Transverse colon (tissue), 4 donors: Measurements from ENCODE around the gene TMEM132D. TPM values are rescaled to one million over a fixed set of nuclear protein-coding genes. Genes with fewer than 3 reads are reported as not detected.
"Not testable (repeated sequence)": the region's sequence is repeated elsewhere in the genome, so short reads cannot be mapped to it uniquely, and the experiment has no call there.

Experiments used
- DNase-seq: peaks from one replicate; pipeline ENCODE4 v3.0.0-alpha.2; 2019
- H3K27ac ChIP-seq, 4 donors: fragments of 200-600 bp; sonication (generic); 2 replicates each; pipeline ENCODE4 v1.5.1; 2016 to 2018; ENCODE audit warnings: inconsistent platforms in 4 of 4
- H3K27me3 ChIP-seq: fragments of 200-600 bp; sonication (generic); 2 replicates; pipeline ENCODE4 v1.5.1; 2017; ENCODE audit warnings: inconsistent platforms
- H3K36me3 ChIP-seq, 4 donors: fragments of 200-600 bp; sonication (generic); 2 replicates each; pipeline ENCODE4 v1.5.1; 2017 to 2019; ENCODE audit warnings: inconsistent platforms in 4 of 4
- H3K4me1 ChIP-seq, 4 donors: fragments of 200-600 bp; sonication (generic); 2 replicates each; pipeline ENCODE4 v1.5.1; 2017 to 2020; ENCODE audit warnings: inconsistent platforms in 4 of 4
- H3K4me3 ChIP-seq, 4 donors: fragments of 200-600 bp; sonication (generic); 1 replicate in 1 of 4; 2 replicates in 3 of 4; pipeline versions ENCODE4 v1.5.1 to v1.6.1; 2017 to 2019; ENCODE audit warnings: inconsistent platforms in 4 of 4
- H3K9me3 ChIP-seq, 2 donors: fragments of 200-600 bp; sonication (generic); 2 replicates each; pipeline ENCODE4 v1.5.1; 2017 to 2019; ENCODE audit warnings: inconsistent platforms in 2 of 2
- CTCF ChIP-seq, 5 experiments: fragments of 200-600 bp in 3 of 5; fragments of 450-650 bp in 2 of 5; sonication (generic) in 3 of 5; IDR thresholded peaks; 1 replicate in 2 of 5; 2 replicates in 3 of 5; pipeline ENCODE4 v1.5.1; 2016 to 2017; ENCODE audit warnings: antibody characterized with exemption in 5 of 5, inconsistent platforms in 3 of 5, mild to moderate bottlenecking in 2 of 5, moderate library complexity in 1 of 5
- EP300 ChIP-seq: sonication (generic); formaldehyde crosslinking; IDR thresholded peaks from one replicate; pipeline ENCODE4 v1.6.1; 2017; ENCODE audit warnings: antibody characterized with exemption, low read depth
- POLR2A ChIP-seq: fragments of 450-650 bp; IDR thresholded peaks from one replicate; pipeline ENCODE4 v1.6.1; 2016; ENCODE audit warnings: antibody characterized with exemption, mild to moderate bottlenecking, moderate library complexity
- POLR2AphosphoS5 ChIP-seq, 3 donors: sonication (generic); formaldehyde crosslinking; IDR thresholded peaks; one replicate each; pipeline ENCODE4 v1.6.1; 2016; ENCODE audit warnings: antibody characterized with exemption in 3 of 3
- WGBS, 2 donors: methylation state at CpG; one replicate each; pipeline ENCODE4 v1.1.5; 2018; ENCODE audit warnings: low coverage in 1 of 2; 5-methylcytosine and 5-hydroxymethylcytosine counted together
- in situ Hi-C, 4 donors: fragments of 200-750 bp; cut with MboI; loops; one replicate each; pipeline versions ENCODE4 v1.15.0 to v1.15.1; 2017; ENCODE audit warnings: low sequenced_read_pairs in 3 of 4, low pct_ligation_motif_present in 1 of 4, low pct_unique_long_range_greater_than_20kb in 1 of 4
- intact Hi-C: fragments of 100-400 bp; cut with DNase I; formaldehyde crosslinking; loops from one replicate; pipeline ENCODE4 v1.15.1; 2023; ENCODE audit warnings: low total_unique reads
- total RNA-seq, 4 donors: library from RNA; depleted of rRNA; stranded (reverse); fragments of >200 nt; gene quantifications; one replicate each; pipeline ENCODE4 v1.1.0, GENCODE V29; 2016

TMEM132D gene
- total RNA-seq, 4 donors from 2014 or later: 0.48 to 0.55 TPM; not detected in 2

GRCh38 chr12:129551441-129551840 lies 352.4 kb downstream of the TMEM132D start:
- Histone ChIP-seq H3K9me3 (peaks cover 0 to 6% of the 10 kb centered on the region in 2 donors), H3K27ac (no peak overlapping the region), H3K4me3 (no peak overlapping the region), H3K36me3 (no peaks in the 10 kb centered on the region), H3K4me1 (no peaks in the 10 kb centered on the region), H3K27me3 (no peaks in the 10 kb centered on the region)
- no peak for DNase-seq
- WGBS, 2 donors: 57 to 70% methylated on average over 3 of the region's 3 CpGs
- TF ChIP-seq POLR2AphosphoS5 (IDR thresholded peaks at IDR 0.05) (no peak), EP300 (no peak), POLR2A (no peak), CTCF (IDR thresholded peaks at IDR 0.05) (no peak)
- intact Hi-C loops: no loop called here
- in situ Hi-C loops: no loop called here

- WGBS, 2 donors: 23 to 30% methylated on average over 3 of the region's 3 CpGs
- intact Hi-C loops: no loop called here
- peak; percentile 57 for DNase-seq
- H3K27ac ChIP-seq: peak overlapping the region in 1 of 4 donors; percentile 27
- no peaks in the 10 kb centered on the region for H3K27me3 ChIP-seq
- peaks cover 0 to 6% of the 10 kb centered on the region in 2 donors for H3K9me3 ChIP-seq
- no peaks in the 10 kb centered on the region for H3K4me1 ChIP-seq
- no peaks in the 10 kb centered on the region for H3K36me3 ChIP-seq
- H3K4me3 ChIP-seq: no peak overlapping the region
- in situ Hi-C loops: no loop called here
- no peak for TF ChIP-seq POLR2A
- no peak for TF ChIP-seq CTCF (IDR thresholded peaks at IDR 0.05)
- no peak for TF ChIP-seq EP300
- peak in 1 of 3 donors; percentile 17 for TF ChIP-seq POLR2AphosphoS5 (IDR thresholded peaks at IDR 0.05)
Observed at GRCh38 chr12:129550353-129550752, 353.5 kb downstream of the TMEM132D start.

GRCh38 chr12:129549656-129550055 lies 354.2 kb downstream of the TMEM132D start:
- intact Hi-C loops: no loop called here
- Histone ChIP-seq H3K27ac (peak overlapping the region in 1 of 4 donors; percentile 27), H3K4me1 (no peaks in the 10 kb centered on the region), H3K4me3 (no peak overlapping the region), H3K9me3 (peaks cover 0 to 6% of the 10 kb centered on the region in 2 donors), H3K27me3 (no peaks in the 10 kb centered on the region), H3K36me3 (no peaks in the 10 kb centered on the region)
- DNase-seq: no peak
- no peak for TF ChIP-seq POLR2A
- TF ChIP-seq POLR2AphosphoS5 (IDR thresholded peaks at IDR 0.05): no peak
- no peak for TF ChIP-seq EP300
- no peak for TF ChIP-seq CTCF (IDR thresholded peaks at IDR 0.05)
- in situ Hi-C loops: no loop called here
- WGBS, 2 donors: 32 to 37% methylated on average over 5 of the region's 5 CpGs

GRCh38 chr12:129549020-129549419 lies 354.8 kb downstream of the TMEM132D start:
- H3K27me3 ChIP-seq, H3K4me1 ChIP-seq, in situ Hi-C loops, H3K36me3 ChIP-seq, H3K27ac ChIP-seq, DNase-seq, intact Hi-C loops, H3K4me3 ChIP-seq, H3K9me3 ChIP-seq: not testable (repeated sequence)
- 14 to 39% methylated on average over 1 to 2 of the region's 2 CpGs for WGBS, 2 donors

GRCh38 chr12:129544716-129545115 lies 359.1 kb downstream of the TMEM132D start:
- Histone ChIP-seq H3K36me3 (no peaks in the 10 kb centered on the region), H3K4me3 (no peak overlapping the region), H3K9me3 (no peaks in the 10 kb centered on the region), H3K4me1 (peaks cover 0 to 5% (median 0%) of the 10 kb centered on the region in 4 donors), H3K27ac (no peak overlapping the region), H3K27me3 (no peaks in the 10 kb centered on the region)
- TF ChIP-seq EP300 (no peak), CTCF (IDR thresholded peaks at IDR 0.05) (no peak), POLR2A (no peak), POLR2AphosphoS5 (IDR thresholded peaks at IDR 0.05) (no peak)
- no peak for DNase-seq
- in situ Hi-C loops: no loop called here
- intact Hi-C loops: no loop called here
- 79 to 85% methylated on average over 6 of the region's 6 CpGs for WGBS, 2 donors
